ENCODE results near the gene PDIA5. TPM values are rescaled to one million over a fixed set of nuclear protein-coding genes. Genes with fewer than 3 reads are reported as not detected.

The PDIA5 gene
- total RNA-seq, 1 experiment from 2014 or later = 24.3 TPM

- no peak for DNase-seq
- no peak overlapping the region for H3K9ac ChIP-seq (ENCODE audit: extremely low read depth, insufficient read length, low read length)
- no peaks in the 10 kb centered on the region for H3K9me3 ChIP-seq (ENCODE audit: control insufficient read depth, low read depth, low read length)
- H4K20me1 ChIP-seq (ENCODE audit: control insufficient read depth, insufficient read depth, insufficient read length) = no peaks in the 10 kb centered on the region
- peaks cover 2% of the 10 kb centered on the region; the same call in 1 of the 2 replicates for H3K4me1 ChIP-seq (ENCODE audit: insufficient read depth, low read length)
- H4K91ac ChIP-seq (ENCODE audit: insufficient read length, low read depth, low read length) = no peak overlapping the region
- no CpG with 5 or more reads among the region's 4 CpGs for WGBS (ENCODE audit: extremely low coverage, insufficient read length, low lambda C conversion rate)
- H3K23ac ChIP-seq (ENCODE audit: insufficient read length, low read depth, low read length) = no peak overlapping the region
- no peak overlapping the region for H3K4ac ChIP-seq (ENCODE audit: low read depth, low read length)
- H3K36me3 Mint-ChIP-seq (ENCODE audit: insufficient read depth in 1 of 3, low read depth in 3 of 3) = no peaks in the 10 kb centered on the region; a peak in 1 of 7 replicates
- H3K23me2 ChIP-seq (ENCODE audit: insufficient read length, low read depth, low read length, poor library complexity, severe bottlenecking) = peaks cover 17% of the 10 kb centered on the region
- H2AFZ ChIP-seq (ENCODE audit: low read length) = no peak overlapping the region
- H2AK5ac ChIP-seq (ENCODE audit: insufficient read length, low read length) = no peak overlapping the region
- no peak overlapping the region for H3K27ac Mint-ChIP-seq
- no peak overlapping the region for H3K56ac ChIP-seq (ENCODE audit: insufficient read length, low read depth, low read length)
- no peak overlapping the region for H3T11ph ChIP-seq (ENCODE audit: low read length)
- H3K27ac ChIP-seq (ENCODE audit: insufficient read length, low read depth, low read length) = no peak overlapping the region
- no peak overlapping the region for H2BK20ac ChIP-seq (ENCODE audit: low read depth, low read length, poor library complexity, severe bottlenecking)
- no peak for TF ChIP-seq CTCF (conservative IDR thresholded peaks at IDR 0.05)
- no peak overlapping the region for H4K8ac ChIP-seq (replicated peaks; ENCODE audit: insufficient read length, low read depth, low read length)
- no peaks in the 10 kb centered on the region for H3K79me1 ChIP-seq (ENCODE audit: insufficient read depth, low read depth, low read length, poor library complexity, severe bottlenecking)
- H3K4me3 Mint-ChIP-seq = no peak overlapping the region
- no peak overlapping the region for H2BK120ac ChIP-seq (ENCODE audit: low read depth, low read length, poor library complexity, severe bottlenecking)
- H2BK5ac ChIP-seq (ENCODE audit: insufficient read length, low read length) = no peak overlapping the region
- no peak overlapping the region for H3K4me2 ChIP-seq (ENCODE audit: insufficient read depth, insufficient read length, low read length)
- H3K14ac ChIP-seq (ENCODE audit: insufficient read depth, low read length) = no peak overlapping the region
- H2BK12ac ChIP-seq (ENCODE audit: insufficient read length, low read depth, low read length) = no peak overlapping the region
- no peaks in the 10 kb centered on the region for H3K79me2 ChIP-seq (ENCODE audit: insufficient read depth, low read length)
- no peak overlapping the region for H2BK15ac ChIP-seq (ENCODE audit: low read depth, low read length)
- peaks cover 4% of the 10 kb centered on the region for H3K27me3 ChIP-seq (ENCODE audit: insufficient read depth, low read length)
- no peaks in the 10 kb centered on the region for H3K9me3 Mint-ChIP-seq
- no peak overlapping the region for H4K5ac ChIP-seq (ENCODE audit: insufficient read length, low read depth, low read length)
- H3K18ac ChIP-seq (ENCODE audit: insufficient read length, low read depth, low read length) = no peak overlapping the region
- H3K4me1 Mint-ChIP-seq = peaks cover 17 to 21% of the 10 kb centered on the region in 2 experiments
- H3K27me3 Mint-ChIP-seq (ENCODE audit: low read depth) = peaks cover 12% of the 10 kb centered on the region
These were observed 35.8 kb upstream of the PDIA5 start for GRCh38 chr3:123031051-123031450.

Data from H9 (cell line).